GM18951 (cell line): ENCODE data around the gene PUSL1.

Experiments used
- POLR2A ChIP-seq: IDR thresholded peaks from 4 replicates; pipeline ENCODE4 v1.6.1; 2011; ENCODE audit warnings: mild to moderate bottlenecking; ENCODE audit not compliant: insufficient read length, insufficient read depth; ENCODE audit errors: extremely low read depth
- in situ Hi-C: fragments of 300-500 bp; cut with MboI; formaldehyde crosslinking; loops from one replicate; pipeline ENCODE4 v1.12.0; 2022; ENCODE audit warnings: low sequenced_read_pairs, mixed read lengths, inconsistent platforms; ENCODE audit not compliant: unreplicated experiment

Gene PUSL1

GRCh38 chr1:1270813-1271212 lies 37.6 kb upstream of the PUSL1 start:
- TF ChIP-seq POLR2A, result no peak
- in situ Hi-C loops, result no loop called here

- TF ChIP-seq POLR2A, result no peak
These were observed 35.8 kb upstream of the PUSL1 start for GRCh38 chr1:1272341-1273208.

GRCh38 chr1:1273209-1273511 lies 35.2 kb upstream of the PUSL1 start:
- in situ Hi-C loops, result no loop called here
- TF ChIP-seq POLR2A, result no peak

More at GRCh38 chr1:1272341-1273208, 35.8 kb upstream of the PUSL1 start:
- in situ Hi-C loops, result no loop called here

DNA sequence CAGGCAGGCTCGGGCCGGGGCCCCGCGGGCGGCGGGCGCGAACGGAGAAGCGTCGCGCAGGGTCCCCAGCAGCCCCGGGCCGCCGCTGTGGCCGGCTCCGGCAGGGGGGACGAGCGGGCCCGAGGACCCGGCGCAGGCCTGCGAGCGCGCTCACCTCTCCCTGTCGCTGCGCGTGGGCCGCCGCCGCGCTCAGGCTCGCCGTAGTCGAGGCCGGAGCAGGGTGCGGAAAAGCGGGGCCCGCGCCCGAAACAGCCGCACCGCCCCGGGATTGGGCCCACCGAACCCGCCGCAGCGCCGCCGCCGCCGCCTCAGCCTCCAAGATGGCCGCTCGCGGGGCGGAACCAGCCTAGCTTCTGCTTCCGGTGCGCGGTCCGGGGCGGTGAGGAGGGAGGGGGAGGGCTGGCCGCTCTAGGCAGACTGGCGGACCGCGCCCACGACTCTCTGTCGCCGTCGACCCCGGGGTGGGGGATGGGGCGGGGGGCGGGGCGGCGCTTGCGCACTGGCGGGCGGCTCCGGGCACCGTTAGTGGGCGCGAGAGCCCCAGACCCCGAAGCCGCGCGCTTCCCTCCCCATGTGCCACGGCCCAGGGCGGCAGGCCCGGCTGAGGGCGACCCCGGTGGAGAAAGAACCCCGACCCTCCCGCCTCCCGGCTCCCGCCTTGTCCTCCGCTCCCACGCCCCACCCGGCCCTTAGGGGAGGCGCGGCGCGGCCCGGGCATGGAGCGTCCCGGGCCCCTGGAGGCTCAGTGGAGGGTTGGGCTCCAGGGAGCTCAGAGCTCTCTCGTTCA lies 34.7 kb upstream of the PUSL1 start, which contains the start of gene UBE2J2:
Gene UBE2J2 (minus strand): TSS at position 343 of the 787 bp plus-strand sequence. CDS start 5,862 bp downstream, outside the sequence.
- in situ Hi-C loops, result no loop called here
- peak; percentile 76 for TF ChIP-seq POLR2A

- in situ Hi-C loops, result no loop called here
- TF ChIP-seq POLR2A, result no peak
These were observed 34.0 kb upstream of the PUSL1 start for GRCh38 chr1:1274299-1274930.

DNA sequence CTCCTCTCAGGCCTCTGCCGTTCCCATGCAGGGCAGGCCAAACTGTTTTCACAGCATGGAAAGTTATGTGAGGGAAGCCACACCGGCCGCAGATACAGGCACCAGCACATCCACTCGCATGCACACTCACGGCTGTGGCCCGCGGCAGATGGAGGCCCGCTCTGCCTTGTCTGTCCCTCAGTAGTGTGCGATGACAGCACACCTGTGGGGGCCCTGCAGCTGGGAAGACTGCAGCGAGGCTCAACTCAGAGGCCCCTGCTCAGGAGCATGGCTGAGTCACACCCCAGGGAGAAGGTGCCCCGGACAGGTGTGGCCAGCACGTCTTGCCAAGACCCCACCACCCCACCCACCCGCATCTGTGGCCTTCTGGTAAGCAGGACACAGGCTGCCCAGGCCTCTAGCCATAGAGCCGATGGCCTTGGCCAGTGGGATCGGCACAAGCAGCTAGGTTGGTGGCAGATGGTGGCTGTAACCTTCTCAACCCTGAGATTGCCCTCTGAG lies 33.4 kb upstream of the PUSL1 start:
- no peak for TF ChIP-seq POLR2A
- in situ Hi-C loops, result no loop called here

DNA sequence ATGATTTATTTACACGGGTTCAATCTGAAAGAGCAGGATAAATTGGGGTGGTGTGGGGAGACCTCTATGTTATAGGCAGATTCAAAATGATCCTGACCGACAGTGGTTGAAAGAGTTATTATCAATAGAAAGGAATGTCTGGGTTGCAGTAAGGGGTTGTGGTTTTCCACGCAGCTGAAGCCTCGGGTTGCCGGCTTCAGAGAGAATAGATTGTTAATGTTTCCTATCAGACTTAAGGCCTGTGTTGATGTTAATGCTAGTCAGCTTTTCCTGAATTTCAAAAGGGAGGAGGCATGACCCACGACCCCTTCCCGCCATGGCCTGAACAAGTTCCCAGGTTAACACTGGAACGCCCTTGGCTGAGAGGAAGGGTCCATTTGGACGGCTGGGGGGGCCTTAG lies 32.6 kb upstream of the PUSL1 start:
- in situ Hi-C loops, result no loop called here
- no peak for TF ChIP-seq POLR2A

DNA sequence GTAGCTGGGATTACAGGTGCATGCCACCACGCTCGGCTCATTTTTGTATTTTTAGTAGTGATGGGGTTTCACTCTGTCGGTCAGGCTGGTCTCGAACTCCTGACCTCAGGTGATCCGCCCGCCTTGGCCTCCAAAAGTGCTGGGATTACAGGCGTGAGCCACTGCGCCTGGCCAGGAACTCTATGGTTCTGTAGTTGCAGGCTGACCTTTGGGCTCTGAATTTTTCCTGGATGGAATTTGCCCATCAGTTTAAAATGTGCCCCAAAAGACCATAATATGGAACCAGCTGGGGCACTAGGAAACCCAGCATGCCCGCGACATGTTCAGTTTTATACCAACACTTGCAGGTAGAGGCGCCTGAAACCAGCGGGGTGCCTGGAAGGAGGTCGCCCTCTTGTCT lies 29.8 kb upstream of the PUSL1 start:
- in situ Hi-C loops, result no loop called here

GRCh38 chr1:1279028-1279427 lies 29.4 kb upstream of the PUSL1 start:
- in situ Hi-C loops, result no loop called here
- no peak for TF ChIP-seq POLR2A

More for the DNA sequence above, 29.8 kb upstream of the PUSL1 start:
- no peak for TF ChIP-seq POLR2A

GRCh38 chr1:1280782-1281481 lies 27.5 kb upstream of the PUSL1 start:
- TF ChIP-seq POLR2A, result no peak
- in situ Hi-C loops, result no loop called here

- no peak for TF ChIP-seq POLR2A
- in situ Hi-C loops, result no loop called here
These were observed 26.7 kb upstream of the PUSL1 start for GRCh38 chr1:1281533-1282321.

- TF ChIP-seq POLR2A, result no peak
- in situ Hi-C loops, result no loop called here
These were observed 25.4 kb upstream of the PUSL1 start for GRCh38 chr1:1282998-1283397.

DNA sequence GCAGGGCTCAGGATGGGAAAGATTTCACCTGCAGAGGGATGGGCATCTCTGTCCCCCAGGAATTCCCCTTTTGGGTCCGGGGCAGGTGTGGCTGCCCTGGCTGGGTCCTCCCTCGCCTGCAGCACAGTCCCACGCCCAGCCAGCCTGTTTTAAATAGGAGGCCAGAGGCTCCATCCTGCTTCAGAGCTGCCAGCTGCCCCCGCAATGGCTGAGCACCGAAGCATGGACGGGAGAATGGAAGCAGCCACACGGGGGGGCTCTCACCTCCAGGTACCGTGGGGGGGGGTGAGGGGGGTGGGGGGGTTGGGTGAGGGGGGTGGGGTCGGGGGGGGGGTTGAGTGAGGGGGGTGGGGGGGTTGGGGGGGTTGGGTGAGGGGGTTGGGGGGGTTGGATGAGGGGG lies 24.6 kb upstream of the PUSL1 start:
- no peak for TF ChIP-seq POLR2A
- in situ Hi-C loops, result no loop called here
